HCT116 (cell line): Measurements from ENCODE around the gene VPS45. TPM values are rescaled to one million over a fixed set of nuclear protein-coding genes. Genes with fewer than 3 reads are reported as not detected.

Experiments used
- ATAC-seq: fragments of 200-7000 bp; cut with Tn5 transposase; 2 replicates; pipeline ENCODE4 v1.9.1; 2020; ENCODE audit warnings: mild to moderate bottlenecking, moderate library complexity
- BruUV-seq: library from RNA; stranded (reverse); fragments of 400-500 nt; replicated peaks from 2 replicates; lab custom pipeline; 2021; lab: Mats Ljungman, UMichigan
- CTCF ChIA-PET: fragments of 300-600 bp; sonication (Branson Sonifier 250); formaldehyde crosslinking; loops from one replicate; lab custom pipeline; 2021; ENCODE audit warnings: antibody characterized with exemption; lab: Charles Lee
- POLR2A ChIA-PET: fragments of 300-600, 350-600 bp; sonication (Branson Sonifier 250); formaldehyde crosslinking; loops from one replicate; lab custom pipeline; 2021; ENCODE audit warnings: antibody characterized with exemption; lab: Charles Lee
- RAD21 ChIA-PET, 2 experiments: fragments of 300-600 bp; sonication (Branson Sonifier 250); formaldehyde crosslinking; loops; one replicate each; lab custom pipeline; 2023; ENCODE audit warnings: low total read pairs in 2 of 2; ENCODE audit not compliant: uncharacterized antibody in 2 of 2, unreplicated experiment in 2 of 2, low non-redundant PET in 1 of 2; lab: Charles Lee
- DNase-seq: peaks from one replicate; pipeline ENCODE4 v3.0.0-alpha.2; 2010; ENCODE audit warnings: low read depth, low spot score
- H2AFZ ChIP-seq: fragments of 200-600 bp; shearing (Covaris generic), sonication (generic); 2 replicates; pipeline ENCODE4 v1.6.1; 2017; ENCODE audit warnings: low read depth, mixed run types, mixed read lengths, antibody characterized with exemption, low read length; ENCODE audit not compliant: poor library complexity, severe bottlenecking
- H3K27ac ChIP-seq: 2 replicates; pipeline ENCODE4 v1.5.1; 2012; ENCODE audit warnings: low read depth, low read length
- H3K27me3 ChIP-seq: fragments of 200-600 bp; sonication (generic); 2 replicates; pipeline ENCODE4 v1.6.1; 2016; ENCODE audit warnings: mixed run types, low read length, mixed read lengths; ENCODE audit not compliant: insufficient read depth
- H3K36me3 ChIP-seq, 2 experiments: fragments of 200-500 bp in 1 of 2; fragments of 200-600 bp in 1 of 2; sonication (Bioruptor generic) in 1 of 2; sonication (generic) in 1 of 2; 2 replicates each; pipeline versions ENCODE4 v1.5.1 to v1.6.1; 2014 to 2016; ENCODE audit warnings: low read length in 2 of 2, inconsistent platforms in 1 of 2, mixed read lengths in 1 of 2, mixed run types in 1 of 2; ENCODE audit not compliant: insufficient read depth in 2 of 2, control insufficient read depth in 1 of 2
- H3K4me1 ChIP-seq, 2 experiments: fragments of 200-600 bp in 1 of 2; sonication (generic) in 1 of 2; 2 replicates each; pipeline versions ENCODE4 v1.5.1 to v1.6.1; 2012 to 2017; ENCODE audit warnings: low read length in 2 of 2, inconsistent platforms in 1 of 2, mild to moderate bottlenecking in 1 of 2, mixed read lengths in 1 of 2, mixed run types in 1 of 2, moderate library complexity in 1 of 2; ENCODE audit not compliant: insufficient read depth in 2 of 2, control insufficient read depth in 1 of 2
- H3K4me2 ChIP-seq: fragments of 200-600 bp; sonication (generic); 2 replicates; pipeline ENCODE4 v1.6.1; 2017; ENCODE audit warnings: mixed run types, low read length, mixed read lengths
- H3K4me3 ChIP-seq, 2 experiments: fragments of 200-600 bp in 1 of 2; sonication (generic) in 1 of 2; replicated peaks in 1 of 2; 2 replicates each; pipeline ENCODE4 v1.5.1; 2011 to 2016; ENCODE audit warnings: low read length in 2 of 2, control low read depth in 1 of 2, low read depth in 1 of 2, mild to moderate bottlenecking in 1 of 2, mixed read lengths in 1 of 2, mixed run types in 1 of 2
- H3K79me2 ChIP-seq: fragments of 200-600 bp; sonication (generic); 2 replicates; pipeline ENCODE4 v1.6.1; 2017; ENCODE audit warnings: mild to moderate bottlenecking, mixed run types, low read length, moderate library complexity, mixed read lengths; ENCODE audit not compliant: insufficient read depth
- H3K9ac ChIP-seq: fragments of 200-600 bp; sonication (generic); 2 replicates; pipeline ENCODE4 v1.6.1; 2016; ENCODE audit warnings: low read length, mixed read lengths
- H3K9me2 ChIP-seq: fragments of 200-600 bp; sonication (generic), shearing (Covaris generic); 2 replicates; pipeline ENCODE4 v1.6.1; 2017; ENCODE audit warnings: mixed run types, mild to moderate bottlenecking, moderate library complexity; ENCODE audit not compliant: insufficient read depth
- H3K9me3 ChIP-seq, 2 experiments: fragments of 200-500 bp in 1 of 2; fragments of 200-600 bp in 1 of 2; sonication (Bioruptor generic) in 1 of 2; sonication (generic) in 1 of 2; 2 replicates each; pipeline ENCODE4 v1.6.1; 2014 to 2017; ENCODE audit warnings: low read length in 2 of 2, mixed read lengths in 2 of 2, inconsistent platforms in 1 of 2, low read depth in 1 of 2, mild to moderate bottlenecking in 1 of 2, mixed run types in 1 of 2, moderate library complexity in 1 of 2; ENCODE audit not compliant: control insufficient read depth in 1 of 2, insufficient read depth in 1 of 2
- H4K20me1 ChIP-seq: fragments of 200-600 bp; sonication (generic), shearing (Covaris generic); 2 replicates; pipeline ENCODE4 v1.6.1; 2017; ENCODE audit warnings: mixed run types, mild to moderate bottlenecking, moderate library complexity; ENCODE audit not compliant: insufficient read depth
- CEBPB ChIP-seq: IDR thresholded peaks from 2 replicates; pipeline ENCODE4 v1.6.1; 2012; ENCODE audit warnings: low read depth
- EZH2 ChIP-seq: fragments of 200-600 bp; sonication (generic); IDR thresholded peaks from 2 replicates; pipeline ENCODE4 v1.6.1; 2017; ENCODE audit warnings: antibody characterized with exemption, mixed run types
- POLR2A ChIP-seq: IDR thresholded peaks from 2 replicates; pipeline ENCODE4 v1.7.0; 2011; ENCODE audit warnings: borderline replicate concordance; ENCODE audit not compliant: insufficient read depth, insufficient read length; ENCODE audit errors: extremely low read depth
- TCF7L2 ChIP-seq: IDR thresholded peaks from 2 replicates; pipeline ENCODE4 v1.7.0; 2011; ENCODE audit warnings: borderline replicate concordance, inconsistent platforms; ENCODE audit not compliant: insufficient read depth, insufficient read length; ENCODE audit errors: extremely low read depth
- intact Hi-C: fragments of 100-400 bp; cut with micrococcal nuclease; formaldehyde crosslinking; loops from 2 replicates; pipeline ENCODE4 v1.10.0; 2022
- total RNA-seq: library from RNA; stranded (reverse); gene quantifications from one replicate; pipeline ENCODE4 v1.2.1, GENCODE V29; 2021; ENCODE audit not compliant: unreplicated experiment
- TF ChIP-seq, protein P1 (sequence below), 3 experiments: fragments of 200-600 bp in 1 of 3; sonication (generic) in 1 of 3; IDR thresholded peaks in 2 of 3; conservative IDR thresholded peaks in 1 of 3; 2 replicates each; pipeline ENCODE4 v1.5.1; 2012 to 2017; ENCODE audit warnings: low read depth in 2 of 3, low read length in 2 of 3, antibody characterized with exemption in 1 of 3, borderline replicate concordance in 1 of 3, control low read depth in 1 of 3, mild to moderate bottlenecking in 1 of 3, mixed read lengths in 1 of 3, mixed run types in 1 of 3, moderate library complexity in 1 of 3; ENCODE audit not compliant: insufficient read depth in 1 of 3
- TF ChIP-seq, protein P2 (sequence below): IDR thresholded peaks from 2 replicates; pipeline ENCODE4 v1.6.1; 2011; ENCODE audit warnings: mild to moderate bottlenecking, low read length, moderate library complexity; ENCODE audit not compliant: insufficient replicate concordance; ENCODE audit errors: extremely low read depth
- TF ChIP-seq, protein P3 (sequence below): IDR thresholded peaks from 2 replicates; pipeline ENCODE4 v1.6.1; 2012; ENCODE audit warnings: low read depth

VPS45 gene
- total RNA-seq, 1 experiment from 2014 or later, result 28.1 TPM

DNA sequence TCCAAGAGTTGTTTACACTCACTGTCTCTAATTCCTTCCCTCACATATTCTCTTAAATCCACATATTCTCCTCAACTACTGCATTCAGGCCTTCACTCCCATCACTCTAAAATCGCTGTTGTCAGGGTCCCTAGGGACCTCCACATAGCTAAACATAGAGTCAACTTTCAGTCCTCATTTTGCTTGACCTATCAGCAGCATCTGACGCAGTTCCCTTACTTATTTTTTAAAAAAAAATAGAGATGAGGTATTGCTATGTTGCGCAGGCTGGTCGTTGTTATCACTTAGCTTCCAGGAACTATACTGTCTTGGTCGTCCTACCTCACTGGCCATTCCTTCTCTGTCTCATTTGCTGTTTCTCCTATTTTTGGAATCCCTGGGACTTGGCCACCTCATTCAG lies 70.5 kb downstream of the VPS45 start:
- Histone ChIP-seq H3K27me3 (no peaks in the 10 kb centered on the region), H3K4me1 (peaks cover 3 to 11% of the 10 kb centered on the region in 2 experiments; a peak in 3 of 4 replicates), H3K27ac (no peak overlapping the region), H2AFZ (no peak overlapping the region), H3K36me3 (no peaks in the 10 kb centered on the region), H3K9ac (no peak overlapping the region), H3K9me3 (no peaks in the 10 kb centered on the region), H3K4me3 (no peak overlapping the region), H3K79me2 (no peaks in the 10 kb centered on the region), H3K9me2 (no peaks in the 10 kb centered on the region), H3K4me2 (no peak overlapping the region), H4K20me1 (no peaks in the 10 kb centered on the region)
- intact Hi-C loops, result no loop called here
- no TSS peak for BruUV-seq
- TF ChIP-seq CEBPB, result no peak
- TF ChIP-seq, protein P1, sequence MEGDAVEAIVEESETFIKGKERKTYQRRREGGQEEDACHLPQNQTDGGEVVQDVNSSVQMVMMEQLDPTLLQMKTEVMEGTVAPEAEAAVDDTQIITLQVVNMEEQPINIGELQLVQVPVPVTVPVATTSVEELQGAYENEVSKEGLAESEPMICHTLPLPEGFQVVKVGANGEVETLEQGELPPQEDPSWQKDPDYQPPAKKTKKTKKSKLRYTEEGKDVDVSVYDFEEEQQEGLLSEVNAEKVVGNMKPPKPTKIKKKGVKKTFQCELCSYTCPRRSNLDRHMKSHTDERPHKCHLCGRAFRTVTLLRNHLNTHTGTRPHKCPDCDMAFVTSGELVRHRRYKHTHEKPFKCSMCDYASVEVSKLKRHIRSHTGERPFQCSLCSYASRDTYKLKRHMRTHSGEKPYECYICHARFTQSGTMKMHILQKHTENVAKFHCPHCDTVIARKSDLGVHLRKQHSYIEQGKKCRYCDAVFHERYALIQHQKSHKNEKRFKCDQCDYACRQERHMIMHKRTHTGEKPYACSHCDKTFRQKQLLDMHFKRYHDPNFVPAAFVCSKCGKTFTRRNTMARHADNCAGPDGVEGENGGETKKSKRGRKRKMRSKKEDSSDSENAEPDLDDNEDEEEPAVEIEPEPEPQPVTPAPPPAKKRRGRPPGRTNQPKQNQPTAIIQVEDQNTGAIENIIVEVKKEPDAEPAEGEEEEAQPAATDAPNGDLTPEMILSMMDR (IDR thresholded peaks at IDR 0.05 in 2 of 3, conservative IDR thresholded peaks at IDR 0.05 in 1 of 3; ENCODE audit: borderline replicate concordance in 1 of 3, insufficient read depth in 1 of 3, low read depth in 2 of 3, low read length in 2 of 3), result no peak
- TF ChIP-seq, protein P2, sequence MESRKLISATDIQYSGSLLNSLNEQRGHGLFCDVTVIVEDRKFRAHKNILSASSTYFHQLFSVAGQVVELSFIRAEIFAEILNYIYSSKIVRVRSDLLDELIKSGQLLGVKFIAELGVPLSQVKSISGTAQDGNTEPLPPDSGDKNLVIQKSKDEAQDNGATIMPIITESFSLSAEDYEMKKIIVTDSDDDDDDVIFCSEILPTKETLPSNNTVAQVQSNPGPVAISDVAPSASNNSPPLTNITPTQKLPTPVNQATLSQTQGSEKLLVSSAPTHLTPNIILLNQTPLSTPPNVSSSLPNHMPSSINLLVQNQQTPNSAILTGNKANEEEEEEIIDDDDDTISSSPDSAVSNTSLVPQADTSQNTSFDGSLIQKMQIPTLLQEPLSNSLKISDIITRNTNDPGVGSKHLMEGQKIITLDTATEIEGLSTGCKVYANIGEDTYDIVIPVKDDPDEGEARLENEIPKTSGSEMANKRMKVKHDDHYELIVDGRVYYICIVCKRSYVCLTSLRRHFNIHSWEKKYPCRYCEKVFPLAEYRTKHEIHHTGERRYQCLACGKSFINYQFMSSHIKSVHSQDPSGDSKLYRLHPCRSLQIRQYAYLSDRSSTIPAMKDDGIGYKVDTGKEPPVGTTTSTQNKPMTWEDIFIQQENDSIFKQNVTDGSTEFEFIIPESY, result no peak
- TF ChIP-seq, protein P3, sequence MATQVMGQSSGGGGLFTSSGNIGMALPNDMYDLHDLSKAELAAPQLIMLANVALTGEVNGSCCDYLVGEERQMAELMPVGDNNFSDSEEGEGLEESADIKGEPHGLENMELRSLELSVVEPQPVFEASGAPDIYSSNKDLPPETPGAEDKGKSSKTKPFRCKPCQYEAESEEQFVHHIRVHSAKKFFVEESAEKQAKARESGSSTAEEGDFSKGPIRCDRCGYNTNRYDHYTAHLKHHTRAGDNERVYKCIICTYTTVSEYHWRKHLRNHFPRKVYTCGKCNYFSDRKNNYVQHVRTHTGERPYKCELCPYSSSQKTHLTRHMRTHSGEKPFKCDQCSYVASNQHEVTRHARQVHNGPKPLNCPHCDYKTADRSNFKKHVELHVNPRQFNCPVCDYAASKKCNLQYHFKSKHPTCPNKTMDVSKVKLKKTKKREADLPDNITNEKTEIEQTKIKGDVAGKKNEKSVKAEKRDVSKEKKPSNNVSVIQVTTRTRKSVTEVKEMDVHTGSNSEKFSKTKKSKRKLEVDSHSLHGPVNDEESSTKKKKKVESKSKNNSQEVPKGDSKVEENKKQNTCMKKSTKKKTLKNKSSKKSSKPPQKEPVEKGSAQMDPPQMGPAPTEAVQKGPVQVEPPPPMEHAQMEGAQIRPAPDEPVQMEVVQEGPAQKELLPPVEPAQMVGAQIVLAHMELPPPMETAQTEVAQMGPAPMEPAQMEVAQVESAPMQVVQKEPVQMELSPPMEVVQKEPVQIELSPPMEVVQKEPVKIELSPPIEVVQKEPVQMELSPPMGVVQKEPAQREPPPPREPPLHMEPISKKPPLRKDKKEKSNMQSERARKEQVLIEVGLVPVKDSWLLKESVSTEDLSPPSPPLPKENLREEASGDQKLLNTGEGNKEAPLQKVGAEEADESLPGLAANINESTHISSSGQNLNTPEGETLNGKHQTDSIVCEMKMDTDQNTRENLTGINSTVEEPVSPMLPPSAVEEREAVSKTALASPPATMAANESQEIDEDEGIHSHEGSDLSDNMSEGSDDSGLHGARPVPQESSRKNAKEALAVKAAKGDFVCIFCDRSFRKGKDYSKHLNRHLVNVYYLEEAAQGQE, result no peak
- TF ChIP-seq POLR2A, result no peak
- TF ChIP-seq TCF7L2, result no peak
- TF ChIP-seq EZH2, result no peak
- ChIA-PET RAD21 (no interaction called here), POLR2A (no interaction called here), CTCF (no interaction called here)
- DNase-seq (no peak), ATAC-seq (no peak)
